K562 (cell line): ENCODE results near the gene COL23A1.

ENCODE experiments used
- CHD4 ChIP-seq: fragments of 200-600 bp; sonication (generic); IDR thresholded peaks from 3 replicates; pipeline ENCODE4 v1.6.1; 2012; ENCODE audit warnings: low read depth, mild to moderate bottlenecking, mixed read lengths, low read length, inconsistent platforms; ENCODE audit not compliant: insufficient read depth, insufficient replicate concordance, poor library complexity, severe bottlenecking
- POLR2A ChIP-seq: fragments of 450-650 bp; conservative IDR thresholded peaks from 2 replicates; pipeline ENCODE4 v1.6.1; 2016
- SP2 ChIP-seq: IDR thresholded peaks from 2 replicates; pipeline ENCODE4 v1.6.1; 2011; ENCODE audit warnings: mild to moderate bottlenecking, low read depth, low read length, moderate library complexity; ENCODE audit not compliant: poor library complexity, severe bottlenecking; ENCODE audit errors: extremely low read depth
- STAT5A ChIP-seq: IDR thresholded peaks from 2 replicates; pipeline ENCODE4 v1.6.1; 2012; ENCODE audit warnings: low read length, inconsistent platforms, borderline replicate concordance
- TAF1 ChIP-seq: IDR thresholded peaks from 2 replicates; pipeline ENCODE4 v1.6.1; 2011; ENCODE audit warnings: mild to moderate bottlenecking, low read length, moderate library complexity; ENCODE audit not compliant: insufficient read depth, control insufficient read depth, severe bottlenecking; ENCODE audit errors: extremely low read depth
- TF ChIP-seq, protein P1 (sequence below): sonication (generic); formaldehyde crosslinking; IDR thresholded peaks from 2 replicates; pipeline ENCODE4 v1.9.0; 2022; ENCODE audit warnings: mild to moderate bottlenecking, missing genetic modification reagents
- TF ChIP-seq, protein P2 (sequence below): sonication (generic); IDR thresholded peaks from 2 replicates; pipeline ENCODE4 v1.6.1; 2016
- TF ChIP-seq, protein P3 (sequence below), 3 experiments: IDR thresholded peaks in 2 of 3; conservative IDR thresholded peaks in 1 of 3; 2 replicates each; pipeline ENCODE4 v1.5.1; 2011 to 2012; ENCODE audit warnings: low read length in 3 of 3, mild to moderate bottlenecking in 3 of 3, control low read depth in 2 of 3, improper control_type of control experiment in 1 of 3, inconsistent platforms in 1 of 3, low read depth in 1 of 3, mixed read lengths in 1 of 3, moderate library complexity in 1 of 3; ENCODE audit not compliant: insufficient read depth in 2 of 3

DNA sequence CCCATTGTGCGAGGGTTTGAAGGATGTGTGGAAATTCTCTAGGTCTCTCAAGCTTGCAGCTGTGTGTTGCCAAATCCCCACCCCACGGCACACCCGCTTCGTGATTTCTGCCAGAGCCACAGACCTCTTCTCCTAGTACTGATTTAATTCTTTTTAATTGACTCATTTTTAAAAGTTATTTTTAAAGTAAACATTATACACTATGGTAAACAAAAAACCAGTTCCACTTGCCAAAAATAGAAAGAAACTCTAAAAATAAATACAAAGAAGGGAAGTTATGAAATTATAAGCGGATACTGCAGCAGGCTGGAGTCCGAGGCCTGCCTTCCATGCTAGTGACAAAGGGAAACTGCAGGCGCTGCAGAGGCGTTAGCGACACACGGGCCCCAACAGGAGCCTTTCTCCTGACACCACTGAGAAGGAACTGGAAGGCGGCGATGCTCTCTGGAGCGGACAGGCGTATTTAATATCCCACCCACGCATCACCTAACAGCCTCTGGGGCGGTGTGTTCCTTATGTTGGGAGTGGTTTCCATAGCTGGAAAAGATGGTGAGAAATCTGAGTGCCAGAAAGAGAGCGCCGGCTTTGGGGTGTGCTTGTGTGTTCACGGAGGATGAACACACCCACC, 122.5 kb downstream of the COL23A1 start:
- TF ChIP-seq, protein P1, sequence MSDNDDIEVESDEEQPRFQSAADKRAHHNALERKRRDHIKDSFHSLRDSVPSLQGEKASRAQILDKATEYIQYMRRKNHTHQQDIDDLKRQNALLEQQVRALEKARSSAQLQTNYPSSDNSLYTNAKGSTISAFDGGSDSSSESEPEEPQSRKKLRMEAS (CRISPR knock-in tag): no peak
- TF ChIP-seq TAF1 (no peak), CHD4 (no peak), STAT5A (no peak), POLR2A (no peak), SP2 (no peak)
- TF ChIP-seq, protein P2, sequence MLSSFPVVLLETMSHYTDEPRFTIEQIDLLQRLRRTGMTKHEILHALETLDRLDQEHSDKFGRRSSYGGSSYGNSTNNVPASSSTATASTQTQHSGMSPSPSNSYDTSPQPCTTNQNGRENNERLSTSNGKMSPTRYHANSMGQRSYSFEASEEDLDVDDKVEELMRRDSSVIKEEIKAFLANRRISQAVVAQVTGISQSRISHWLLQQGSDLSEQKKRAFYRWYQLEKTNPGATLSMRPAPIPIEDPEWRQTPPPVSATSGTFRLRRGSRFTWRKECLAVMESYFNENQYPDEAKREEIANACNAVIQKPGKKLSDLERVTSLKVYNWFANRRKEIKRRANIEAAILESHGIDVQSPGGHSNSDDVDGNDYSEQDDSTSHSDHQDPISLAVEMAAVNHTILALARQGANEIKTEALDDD: no peak
- TF ChIP-seq, protein P3, sequence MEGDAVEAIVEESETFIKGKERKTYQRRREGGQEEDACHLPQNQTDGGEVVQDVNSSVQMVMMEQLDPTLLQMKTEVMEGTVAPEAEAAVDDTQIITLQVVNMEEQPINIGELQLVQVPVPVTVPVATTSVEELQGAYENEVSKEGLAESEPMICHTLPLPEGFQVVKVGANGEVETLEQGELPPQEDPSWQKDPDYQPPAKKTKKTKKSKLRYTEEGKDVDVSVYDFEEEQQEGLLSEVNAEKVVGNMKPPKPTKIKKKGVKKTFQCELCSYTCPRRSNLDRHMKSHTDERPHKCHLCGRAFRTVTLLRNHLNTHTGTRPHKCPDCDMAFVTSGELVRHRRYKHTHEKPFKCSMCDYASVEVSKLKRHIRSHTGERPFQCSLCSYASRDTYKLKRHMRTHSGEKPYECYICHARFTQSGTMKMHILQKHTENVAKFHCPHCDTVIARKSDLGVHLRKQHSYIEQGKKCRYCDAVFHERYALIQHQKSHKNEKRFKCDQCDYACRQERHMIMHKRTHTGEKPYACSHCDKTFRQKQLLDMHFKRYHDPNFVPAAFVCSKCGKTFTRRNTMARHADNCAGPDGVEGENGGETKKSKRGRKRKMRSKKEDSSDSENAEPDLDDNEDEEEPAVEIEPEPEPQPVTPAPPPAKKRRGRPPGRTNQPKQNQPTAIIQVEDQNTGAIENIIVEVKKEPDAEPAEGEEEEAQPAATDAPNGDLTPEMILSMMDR (IDR thresholded peaks at IDR 0.05 in 2 of 3, conservative IDR thresholded peaks at IDR 0.05 in 1 of 3; ENCODE audit: insufficient read depth in 2 of 3, low read depth in 1 of 3, low read length in 3 of 3): no peak
